GM19463 (cell line): ENCODE results near the gene NDNF.

Experiments used
- ATAC-seq: cut with Tn5 transposase; IDR thresholded peaks from one replicate; pipeline ENCODE4 v1.9.1; 2021; ENCODE audit warnings: mild to moderate bottlenecking, moderate library complexity; ENCODE audit not compliant: unreplicated experiment

NDNF gene

DNA sequence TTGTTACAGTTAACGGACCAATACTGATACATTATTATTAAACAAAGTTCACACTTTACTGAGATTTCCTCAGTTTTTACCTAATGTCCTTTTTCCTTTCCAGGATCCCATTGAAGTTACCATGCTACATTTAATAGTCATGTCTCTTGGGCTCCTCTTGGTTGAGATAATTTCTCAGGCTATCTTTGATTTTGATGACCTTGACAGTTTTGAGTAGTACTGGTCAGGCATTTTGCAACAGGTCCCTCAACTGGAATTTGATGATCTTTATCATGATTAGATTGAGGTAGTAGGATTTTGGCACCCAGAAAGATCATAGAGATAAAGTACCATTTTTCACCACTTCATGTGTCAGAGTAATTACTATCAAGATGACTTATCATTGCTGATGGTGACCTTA lies 53.8 kb downstream of the NDNF start:
- ATAC-seq, result no peak

DNA sequence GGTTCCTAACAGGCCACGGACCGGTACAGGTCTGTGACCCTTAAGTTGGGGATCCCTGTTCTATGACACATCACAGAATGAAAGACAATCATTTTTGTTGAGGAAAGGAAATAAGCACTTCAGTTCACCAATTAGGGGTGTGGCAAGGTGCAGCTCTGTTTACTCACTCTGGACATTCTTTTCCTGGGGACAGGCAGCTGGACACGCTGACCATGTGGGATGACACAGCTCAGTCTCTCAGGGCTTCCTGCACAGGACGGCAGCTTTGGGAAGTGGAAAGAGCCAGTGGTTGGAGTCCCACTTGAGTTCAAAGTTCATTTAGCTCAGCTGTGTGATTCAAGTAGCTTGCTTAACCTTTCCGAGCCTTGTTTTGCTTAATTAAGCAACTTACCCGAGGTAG lies 55.7 kb downstream of the NDNF start:
- ATAC-seq, result no peak

DNA sequence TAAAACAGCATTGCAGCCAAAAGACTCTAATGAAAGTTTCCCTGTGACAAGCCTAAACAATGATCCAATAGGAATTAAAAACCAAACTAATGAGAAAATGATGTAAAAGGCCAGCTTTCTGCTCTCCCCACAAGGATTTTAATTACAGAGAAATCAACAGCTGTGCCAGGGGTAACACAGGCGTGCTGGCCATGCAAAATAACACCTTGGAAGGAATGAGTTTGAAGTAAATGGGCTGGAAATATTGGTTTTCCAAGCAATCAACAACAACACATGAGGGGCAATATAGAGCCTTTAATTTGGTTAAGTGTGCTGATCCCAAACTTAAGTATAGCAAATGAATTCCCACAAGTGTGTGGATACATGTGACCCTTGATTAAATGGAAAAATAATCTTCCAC lies 56.9 kb downstream of the NDNF start:
- ATAC-seq, result no peak

DNA sequence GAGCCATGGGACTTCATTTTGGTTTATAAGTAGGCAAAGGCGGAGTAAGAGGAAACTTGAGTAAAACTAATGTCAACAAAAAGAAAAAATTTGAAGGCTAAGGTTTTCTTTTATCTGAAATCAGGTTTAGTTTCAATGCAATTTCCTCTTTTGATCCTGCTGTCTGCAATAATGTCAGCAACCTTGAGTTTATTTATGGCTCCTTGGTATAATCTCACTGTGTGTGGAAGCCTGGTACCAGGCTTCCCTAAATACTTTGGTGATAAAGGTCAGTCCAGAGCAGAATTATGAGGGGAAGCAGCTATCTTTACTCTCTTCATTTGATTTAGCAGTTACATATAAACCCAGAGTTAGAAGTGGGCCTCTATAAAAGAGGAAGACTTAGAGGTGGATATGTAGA lies 57.8 kb downstream of the NDNF start:
- ATAC-seq, result no peak

DNA sequence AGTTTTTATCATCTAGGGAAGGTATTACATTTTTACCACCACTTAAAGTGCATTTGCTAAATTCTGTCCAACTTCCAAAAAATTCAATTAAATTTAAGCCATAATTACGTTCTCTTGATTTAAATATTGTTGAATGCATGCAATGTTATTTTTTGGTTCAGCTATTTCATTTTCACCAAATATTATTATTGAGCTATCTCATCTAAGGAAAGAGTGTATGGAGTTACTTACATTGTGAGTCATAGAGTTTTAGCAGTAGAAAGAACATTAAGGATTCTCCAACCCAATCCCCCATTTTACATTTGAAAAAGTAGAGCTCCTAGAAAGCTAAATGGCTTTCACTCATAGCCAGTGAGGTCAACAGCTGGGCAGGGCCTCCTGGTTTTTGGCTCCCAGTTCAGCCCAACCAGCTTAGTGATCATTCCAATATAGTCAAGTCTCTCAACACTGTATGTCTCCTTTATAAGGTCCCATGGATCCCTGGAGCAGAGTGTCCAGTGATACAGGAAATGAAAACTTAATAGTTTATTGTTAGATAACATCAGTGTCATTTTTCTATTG lies 60.5 kb downstream of the NDNF start:
- ATAC-seq, result no peak

DNA sequence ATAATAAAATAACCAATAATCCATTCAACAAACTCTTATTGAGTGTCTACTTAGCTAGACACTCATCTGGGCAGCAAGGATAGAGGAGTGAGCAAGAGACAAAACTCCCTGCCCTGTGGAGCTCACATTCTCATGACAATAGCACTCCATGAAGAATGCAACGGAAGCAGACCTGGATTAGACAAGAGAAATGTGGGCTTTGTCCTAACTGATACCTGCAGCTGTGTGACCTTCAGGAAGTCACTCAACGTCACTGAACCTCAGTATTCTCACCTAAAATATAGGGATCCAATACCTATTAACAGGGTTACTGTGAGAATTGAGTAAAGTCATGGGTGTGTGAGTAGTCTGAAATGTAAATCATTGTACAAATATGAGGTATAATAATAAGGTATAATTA lies 61.2 kb downstream of the NDNF start:
- no peak for ATAC-seq

DNA sequence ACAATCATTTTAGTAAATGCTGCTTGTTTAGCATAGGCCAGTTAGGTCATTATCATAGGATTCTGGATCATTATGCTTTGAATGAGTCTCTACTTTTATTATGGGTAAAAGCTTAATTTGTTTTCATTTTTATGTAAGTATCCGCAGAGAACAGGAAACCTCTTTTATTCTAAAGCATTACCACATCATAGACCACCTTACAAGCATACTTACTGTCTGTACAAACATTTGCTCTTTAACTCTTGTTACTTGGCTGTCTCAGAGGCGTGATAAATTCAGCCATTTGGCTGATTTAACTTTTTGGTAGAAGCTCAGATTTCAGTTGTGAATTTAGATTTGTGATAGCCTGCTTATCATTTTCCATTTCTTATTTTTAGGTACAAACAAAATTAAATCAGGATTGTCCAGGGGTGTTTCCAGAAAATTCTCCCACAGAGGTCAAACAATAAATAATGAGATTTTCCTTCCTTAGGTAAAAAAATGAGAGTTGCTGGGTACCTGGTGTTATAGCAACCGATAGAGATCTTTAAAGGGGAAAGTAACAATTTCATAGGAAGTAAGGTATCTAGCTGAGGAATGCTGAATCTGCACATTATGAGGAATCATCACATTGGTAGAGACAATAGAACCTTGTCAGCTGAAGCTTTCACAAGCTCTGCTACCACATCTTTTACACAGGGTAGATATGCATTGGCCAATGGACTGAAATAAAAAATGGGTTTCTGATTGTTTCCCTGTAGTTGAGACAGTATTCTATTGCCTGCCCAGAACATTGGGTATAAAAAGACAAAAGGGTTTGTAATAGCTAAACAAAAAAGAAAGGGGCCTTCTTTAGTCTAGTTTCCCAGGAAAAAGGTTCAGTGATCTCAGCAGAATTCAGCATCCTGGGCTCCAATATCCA lies 62.5 kb downstream of the NDNF start:
- ATAC-seq, result no peak

DNA sequence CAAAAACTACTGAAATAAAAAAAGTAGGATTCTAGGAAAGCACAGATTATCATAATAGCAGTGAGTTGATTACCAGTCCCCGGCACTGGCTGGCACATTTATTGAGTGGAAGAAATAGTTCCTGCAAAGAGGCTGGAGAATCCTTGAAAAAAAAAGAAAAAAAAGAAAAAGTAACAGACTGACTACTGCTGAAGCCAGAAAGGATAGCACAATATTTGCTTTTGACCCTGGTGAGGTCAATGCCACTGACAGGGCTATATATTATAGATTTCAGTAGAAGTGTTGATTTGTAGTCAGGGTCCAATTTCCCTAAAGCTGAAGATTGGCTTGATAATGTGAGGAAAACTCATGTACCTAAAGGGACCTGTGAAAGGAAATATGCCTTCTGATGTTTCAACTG lies 64.7 kb downstream of the NDNF start:
- no peak for ATAC-seq

DNA sequence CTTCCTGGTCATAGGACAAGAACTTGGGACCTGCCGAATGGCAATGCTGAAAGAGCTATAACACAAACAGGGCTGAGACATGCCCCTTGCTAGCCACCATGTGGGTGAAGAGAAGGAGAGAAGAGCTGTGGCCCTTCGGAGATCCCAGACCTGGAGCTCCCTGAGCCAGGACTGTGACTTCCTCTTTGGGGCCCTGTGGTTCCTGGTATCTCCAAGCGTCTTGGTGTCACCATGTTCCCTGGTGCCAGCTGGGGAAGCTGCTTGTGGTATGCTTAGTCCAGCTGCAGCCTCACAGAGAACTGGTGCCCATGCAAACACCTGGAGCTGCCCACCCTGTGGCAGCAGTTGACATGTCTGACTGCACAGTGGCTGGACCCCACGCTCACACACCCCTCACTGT lies 68.5 kb downstream of the NDNF start:
- ATAC-seq, result no peak

DNA sequence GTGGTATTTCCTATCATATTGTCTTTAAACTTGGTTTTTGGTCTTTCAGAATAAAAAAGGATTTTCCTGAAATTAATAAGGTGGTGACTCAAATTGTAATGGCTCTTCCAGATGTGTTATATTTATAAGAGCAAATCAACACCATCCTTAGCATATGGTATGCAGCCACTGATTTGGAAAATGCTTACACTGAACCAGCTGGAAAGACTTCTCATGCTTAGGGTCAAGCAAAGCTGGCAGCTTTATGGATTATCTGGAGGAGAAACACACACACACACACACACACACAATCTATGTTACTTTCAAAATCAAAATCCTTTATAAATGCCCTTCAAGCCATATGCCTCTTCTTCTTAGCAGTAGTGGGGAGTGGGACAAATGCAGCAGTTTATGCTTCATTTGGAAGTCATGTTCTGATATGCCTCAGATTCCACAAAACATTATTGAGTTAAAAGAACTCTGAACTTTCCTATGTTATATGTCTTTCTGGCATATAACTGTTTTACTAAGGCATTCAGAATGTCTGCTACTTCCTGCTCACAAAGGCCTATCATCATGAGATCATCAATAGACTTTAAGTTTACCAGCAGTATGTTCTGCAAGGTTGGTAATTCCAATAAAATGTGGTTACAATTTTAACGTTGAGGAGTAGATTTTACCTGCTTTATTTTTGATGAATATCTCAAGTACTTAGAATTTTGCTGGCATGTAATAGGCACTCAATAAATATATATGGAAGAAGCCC lies 76.9 kb downstream of the NDNF start:
- no peak for ATAC-seq

DNA sequence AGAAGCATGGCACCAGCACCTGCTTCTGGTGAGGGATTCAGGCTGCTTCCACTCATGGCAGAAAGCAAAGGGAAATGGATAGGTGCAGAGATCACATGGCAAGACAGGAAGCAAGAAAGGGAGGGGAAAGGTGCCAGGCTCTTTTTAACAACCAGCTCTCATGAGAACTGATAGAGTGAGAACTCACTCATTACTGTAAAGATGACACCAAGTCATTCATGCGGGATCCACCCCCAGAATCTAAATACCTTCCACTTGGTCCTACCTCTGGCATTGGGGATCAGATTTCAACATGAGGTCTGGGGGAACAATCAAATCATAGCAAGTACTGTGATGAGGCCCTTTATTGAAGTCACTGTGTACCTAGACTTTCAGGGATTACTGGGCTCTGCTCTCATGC lies 77.8 kb downstream of the NDNF start:
- no peak for ATAC-seq

DNA sequence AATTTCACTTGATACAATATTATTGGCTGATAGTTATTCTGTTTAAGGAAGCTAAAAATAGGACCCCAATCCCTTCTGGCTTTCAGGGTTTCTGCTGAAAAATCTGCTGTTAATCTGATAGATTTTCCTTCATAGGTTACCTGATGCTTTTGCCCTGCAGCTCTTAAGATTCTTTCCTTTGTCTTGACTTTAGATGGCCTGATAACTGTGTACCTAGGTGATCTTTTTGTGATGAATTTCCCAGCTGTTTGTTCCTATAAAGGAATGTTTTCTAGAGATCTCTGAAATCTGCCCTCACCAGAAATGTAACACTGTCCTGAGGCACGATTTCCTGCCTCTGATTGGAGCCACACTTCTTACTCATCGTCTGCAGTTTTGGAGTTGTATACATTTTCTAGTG lies 80.5 kb downstream of the NDNF start:
- ATAC-seq, result no peak

DNA sequence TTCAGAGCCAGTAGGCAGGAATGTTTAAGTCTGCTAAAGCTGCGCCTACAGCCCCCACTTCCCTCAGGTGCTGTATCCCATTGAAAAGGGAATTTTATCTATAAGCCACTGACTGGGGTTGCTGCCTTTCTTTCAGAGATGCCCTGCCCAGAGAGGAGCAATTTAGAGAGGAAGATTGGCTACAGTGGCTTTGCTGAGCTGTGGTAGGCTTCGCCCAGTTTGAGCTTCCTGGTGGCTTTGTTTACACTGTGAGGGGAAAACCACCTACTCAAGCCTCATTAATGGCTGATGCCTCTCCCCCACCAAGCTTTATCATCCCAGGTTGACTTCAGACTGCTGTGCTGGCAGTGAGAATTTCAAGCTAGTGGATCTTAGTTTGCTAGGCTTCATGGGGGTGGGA lies 82.1 kb downstream of the NDNF start:
- no peak for ATAC-seq
